Activated CD4-positive, alpha-beta T cell treated with anti-CD3 and anti-CD28 coated beads, Interleukin-2, Interleukin-6, amounts not matched to agents 100 ng/mL and 50 ng/mL, durations not matched to agents 16 hours and 8 hours (primary cell): ENCODE measurements around the gene TNRC18.
"Not testable (repeated sequence)": the region's sequence is repeated elsewhere in the genome, so short reads cannot be mapped to it uniquely, and the experiment has no call there.

Experiments
- DNase-seq: peaks from one replicate; pipeline ENCODE4 v3.0.0-alpha.2; 2020

TNRC18 gene

GRCh38 chr7:5263066-5263465, 160.6 kb downstream of the TNRC18 start:
- not testable (repeated sequence) for DNase-seq

- DNase-seq: not testable (repeated sequence)
Measured at GRCh38 chr7:5260530-5261068, 163.0 kb downstream of the TNRC18 start.
